NCI-H748 (cell line): ENCODE measurements around the gene APCDD1L.
"Not testable (repeated sequence)": the region's sequence is repeated elsewhere in the genome, so short reads cannot be mapped to it uniquely, and the experiment has no call there.

Experiments
- DNase-seq: peaks from one replicate; lab custom pipeline; 2025; ENCODE audit not compliant: unreplicated experiment; lab: John Stamatoyannopoulos, UW

The APCDD1L gene

GRCh38 chr20:58514321-58515232 lies 622 bp downstream of the APCDD1L start:
- DNase-seq: peak; percentile 8

GRCh38 chr20:58513580-58514285 lies 1.5 kb downstream of the APCDD1L start:
- no peak for DNase-seq

- DNase-seq: no peak
Observed at GRCh38 chr20:58512808-58513552, 2.2 kb downstream of the APCDD1L start.

GRCh38 chr20:58511861-58512260 lies 3.3 kb downstream of the APCDD1L start:
- no peak for DNase-seq

GRCh38 chr20:58511364-58511763 lies 3.8 kb downstream of the APCDD1L start:
- no peak for DNase-seq

- DNase-seq: no peak
Observed at GRCh38 chr20:58510921-58511320, 4.3 kb downstream of the APCDD1L start.

- DNase-seq: no peak
Observed at GRCh38 chr20:58508762-58509395, 6.3 kb downstream of the APCDD1L start.

GRCh38 chr20:58506999-58507398 lies 8.2 kb downstream of the APCDD1L start:
- DNase-seq: not testable (repeated sequence)

- no peak for DNase-seq
Observed at GRCh38 chr20:58504566-58504965, 10.6 kb downstream of the APCDD1L start.

GRCh38 chr20:58503668-58504067 lies 11.5 kb downstream of the APCDD1L start:
- no peak for DNase-seq

- no peak for DNase-seq
Observed at GRCh38 chr20:58500256-58500655, 14.9 kb downstream of the APCDD1L start.

- no peak for DNase-seq
Observed at GRCh38 chr20:58498470-58499068, 16.6 kb downstream of the APCDD1L start.

- no peak for DNase-seq
Observed at GRCh38 chr20:58497724-58498469, 17.3 kb downstream of the APCDD1L start.

GRCh38 chr20:58497076-58497641 lies 18.0 kb downstream of the APCDD1L start:
- DNase-seq: no peak

GRCh38 chr20:58496429-58496769 lies 18.8 kb downstream of the APCDD1L start:
- no peak for DNase-seq

- no peak for DNase-seq
Observed at GRCh38 chr20:58495623-58496428, 19.4 kb downstream of the APCDD1L start.

GRCh38 chr20:58494923-58495622 lies 20.1 kb downstream of the APCDD1L start:
- no peak for DNase-seq

GRCh38 chr20:58492795-58493524 lies 22.2 kb downstream of the APCDD1L start:
- no peak for DNase-seq
